ENCODE measurements around the gene SH2B3. TPM values are rescaled to one million over a fixed set of nuclear protein-coding genes. Genes with fewer than 3 reads are reported as not detected.

The SH2B3 gene
- total RNA-seq, 4 donors from 2014 or later, result 14.1 to 36.5 (median 25.6) TPM

GRCh38 chr12:111413442-111414086 is 7.8 kb downstream of the SH2B3 start:
- Histone ChIP-seq H3K4me3 (replicated peaks in 1 of 3) (no peak overlapping the region), H3K36me3 (peaks cover 1 to 5% of the 10 kb centered on the region in 2 donors), H3K27me3 (no peaks in the 10 kb centered on the region), H3K4me1 (peaks cover 26 to 57% of the 10 kb centered on the region in 2 donors), H3K27ac (no peak overlapping the region), H3K9me3 (no peaks in the 10 kb centered on the region)
- intact Hi-C loops (cut with DNase I), result no loop called here
- TF ChIP-seq POLR2A (IDR thresholded peaks at IDR 0.05), result no peak
- no peak for TF ChIP-seq CTCF (IDR thresholded peaks at IDR 0.05)
- 75 to 84% methylated on average over 12 of the region's 12 CpGs for WGBS, 2 donors
- peak; percentile 29 to 45 for DNase-seq

- WGBS, 2 donors, result 72 to 92% methylated on average over 3 to 6 of the region's 7 CpGs
- no peak overlapping the region for H3K4me3 ChIP-seq (replicated peaks in 1 of 3)
- no peak overlapping the region for H3K27ac ChIP-seq
- no peak for DNase-seq
- TF ChIP-seq POLR2A (IDR thresholded peaks at IDR 0.05) (no peak), CTCF (IDR thresholded peaks at IDR 0.05) (no peak)
- H3K9me3 ChIP-seq, result no peaks in the 10 kb centered on the region
- H3K27me3 ChIP-seq, result no peaks in the 10 kb centered on the region
- intact Hi-C loops (cut with DNase I), result no loop called here
- H3K4me1 ChIP-seq, result peaks cover 26 to 45% of the 10 kb centered on the region in 2 donors
- peaks cover 10% of the 10 kb centered on the region in 2 donors for H3K36me3 ChIP-seq
Observed at GRCh38 chr12:111414711-111415252, 9.1 kb downstream of the SH2B3 start.

GRCh38 chr12:111417290-111417689 is 11.6 kb downstream of the SH2B3 start:
- peaks cover 8 to 20% of the 10 kb centered on the region in 2 donors for H3K4me1 ChIP-seq
- H3K27ac ChIP-seq, result no peak overlapping the region
- intact Hi-C loops (cut with DNase I), result no loop called here
- H3K27me3 ChIP-seq, result no peaks in the 10 kb centered on the region
- TF ChIP-seq POLR2A (IDR thresholded peaks at IDR 0.05) (no peak), CTCF (IDR thresholded peaks at IDR 0.05) (no peak)
- no peaks in the 10 kb centered on the region for H3K9me3 ChIP-seq
- peaks cover 10 to 11% of the 10 kb centered on the region in 2 donors for H3K36me3 ChIP-seq
- no peak for DNase-seq
- no peak overlapping the region for H3K4me3 ChIP-seq (replicated peaks in 1 of 3)
- 90 to 98% methylated on average over 2 of the region's 2 CpGs for WGBS, 2 donors

GRCh38 chr12:111417784-111418593 is 12.3 kb downstream of the SH2B3 start:
- no peak overlapping the region for H3K27ac ChIP-seq
- no peak for DNase-seq
- H3K4me1 ChIP-seq, result peaks cover 3 to 13% of the 10 kb centered on the region in 2 donors
- TF ChIP-seq CTCF (IDR thresholded peaks at IDR 0.05) (no peak), POLR2A (IDR thresholded peaks at IDR 0.05) (no peak)
- WGBS, 2 donors, result 94 to 95% methylated on average over 34 to 49 of the region's 67 CpGs
- H3K4me3 ChIP-seq (replicated peaks in 1 of 3), result no peak overlapping the region
- intact Hi-C loops (cut with DNase I), result no loop called here
- H3K9me3 ChIP-seq, result no peaks in the 10 kb centered on the region
- no peaks in the 10 kb centered on the region for H3K27me3 ChIP-seq
- H3K36me3 ChIP-seq, result peaks cover 10 to 11% of the 10 kb centered on the region in 2 donors

- TF ChIP-seq CTCF (IDR thresholded peaks at IDR 0.05) (no peak), POLR2A (IDR thresholded peaks at IDR 0.05) (no peak)
- no peaks in the 10 kb centered on the region for H3K9me3 ChIP-seq
- H3K36me3 ChIP-seq, result peaks cover 10 to 11% of the 10 kb centered on the region in 2 donors
- WGBS, 2 donors, result 95 to 99% methylated on average over 14 to 19 of the region's 30 CpGs
- intact Hi-C loops (cut with DNase I), result no loop called here
- H3K4me1 ChIP-seq, result peaks cover 0 to 8% of the 10 kb centered on the region in 2 donors
- no peak for DNase-seq
- no peaks in the 10 kb centered on the region for H3K27me3 ChIP-seq
- H3K27ac ChIP-seq, result no peak overlapping the region
- H3K4me3 ChIP-seq (replicated peaks in 1 of 3), result no peak overlapping the region
Observed at GRCh38 chr12:111418594-111418880, 12.8 kb downstream of the SH2B3 start.

All from thyroid gland (tissue), 4 donors.